Epithelial cell of proximal tubule (primary cell): ENCODE results near the gene SUMO1. TPM values are rescaled to one million over a fixed set of nuclear protein-coding genes. Genes with fewer than 3 reads are reported as not detected.
A peak's percentile ranks its signal among the peaks of the same experiment; 100 is the strongest.
"Not testable (repeated sequence)": the region's sequence is repeated elsewhere in the genome, so short reads cannot be mapped to it uniquely, and the experiment has no call there.

Experiments used
- DNase-seq: peaks from one replicate; pipeline ENCODE4 v3.0.0-alpha.2; 2011; ENCODE audit warnings: low read depth
- H3K4me3 ChIP-seq: 2 replicates; pipeline ENCODE4 v1.5.1; 2011; ENCODE audit warnings: low read depth, mild to moderate bottlenecking, low read length
- CTCF ChIP-seq: conservative IDR thresholded peaks from 2 replicates; pipeline ENCODE4 v1.5.1; 2012; ENCODE audit warnings: low read depth, mild to moderate bottlenecking, low read length
- total RNA-seq: library from RNA; depleted of rRNA; stranded (reverse); fragments of >200 nt; gene quantifications from 2 replicates; pipeline ENCODE4 v1.2.3, GENCODE V29; 2015

Gene SUMO1
- total RNA-seq, 1 donor from 2014 or later: 121 TPM

DNA sequence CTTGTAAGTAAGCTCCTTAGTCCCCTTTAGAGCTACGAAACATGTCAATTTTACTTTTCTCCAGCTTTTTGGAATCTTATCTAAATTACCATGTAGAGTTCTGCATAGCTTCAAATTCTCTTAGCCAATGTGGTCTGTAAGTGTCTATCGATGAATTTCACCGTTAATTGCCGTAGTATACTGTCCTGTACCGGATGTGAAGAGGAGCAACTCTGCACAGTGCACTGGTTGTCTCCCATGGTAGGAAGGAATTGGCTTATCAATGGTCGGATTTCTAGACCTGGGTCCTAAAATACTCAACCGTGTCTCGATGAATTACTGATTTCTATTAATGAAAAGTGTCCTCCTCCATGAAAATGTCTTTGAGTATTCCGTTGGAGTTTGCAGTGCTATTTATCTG, 29.1 kb upstream of the SUMO1 start:
- peak overlapping the region; percentile 99 for H3K4me3 ChIP-seq
- no peak for DNase-seq
- TF ChIP-seq CTCF: no peak

GRCh38 chr2:202265467-202266277, 27.3 kb upstream of the SUMO1 start, which contains the start of gene NOP58:
NOP58 (plus strand) TSS chr2:202265763; CDS start chr2:202265942, 179 bp downstream.
- no peak for TF ChIP-seq CTCF
- peak; percentile 70 for DNase-seq

GRCh38 chr2:202261531-202261930, 23.1 kb upstream of the SUMO1 start:
- H3K4me3 ChIP-seq: no peak overlapping the region
- TF ChIP-seq CTCF: no peak
- no peak for DNase-seq

More at GRCh38 chr2:202265467-202266277, 27.3 kb upstream of the SUMO1 start, which contains the start of gene NOP58:
- H3K4me3 ChIP-seq: peak within 1 kb of the TSS; percentile 99

GRCh38 chr2:202251494-202251893, 13.1 kb upstream of the SUMO1 start:
- no peak for TF ChIP-seq CTCF
- no peak for DNase-seq
- H3K4me3 ChIP-seq: no peak overlapping the region

GRCh38 chr2:202249521-202250253, 11.3 kb upstream of the SUMO1 start:
- TF ChIP-seq CTCF: no peak
- H3K4me3 ChIP-seq: no peak overlapping the region
- DNase-seq: no peak

- DNase-seq, H3K4me3 ChIP-seq: not testable (repeated sequence)
These were observed 9.3 kb upstream of the SUMO1 start for GRCh38 chr2:202247710-202248109.

- DNase-seq: no peak
- peak overlapping the region; percentile 98 for H3K4me3 ChIP-seq
- no peak for TF ChIP-seq CTCF
These were observed 587 bp downstream of the SUMO1 start for GRCh38 chr2:202237787-202238233.
